GM19025 (cell line): ENCODE results near the gene CSTPP1.
"Not testable (repeated sequence)": the region's sequence is repeated elsewhere in the genome, so short reads cannot be mapped to it uniquely, and the experiment has no call there.

Experiments
- ATAC-seq: cut with Tn5 transposase; IDR thresholded peaks from one replicate; pipeline ENCODE4 v1.9.1; 2021; ENCODE audit warnings: mild to moderate bottlenecking, low read depth, moderate library complexity; ENCODE audit not compliant: unreplicated experiment

CSTPP1 gene

GRCh38 chr11:47186700-47187695 lies 250.4 kb downstream of the CSTPP1 start:
- no peak for ATAC-seq

- no peak for ATAC-seq
Observed at GRCh38 chr11:47187723-47188122, 251.2 kb downstream of the CSTPP1 start.

- ATAC-seq, result no peak
Observed at GRCh38 chr11:47188259-47188658, 251.7 kb downstream of the CSTPP1 start.

- ATAC-seq, result no peak
Observed at GRCh38 chr11:47189100-47189834, 252.7 kb downstream of the CSTPP1 start.

- ATAC-seq, result not testable (repeated sequence)
Observed at GRCh38 chr11:47191137-47191536, 254.6 kb downstream of the CSTPP1 start.

GRCh38 chr11:47192111-47192510 lies 255.6 kb downstream of the CSTPP1 start:
- ATAC-seq, result no peak

- not testable (repeated sequence) for ATAC-seq
Observed at GRCh38 chr11:47198161-47198560, 261.6 kb downstream of the CSTPP1 start.

- no peak for ATAC-seq
Observed at GRCh38 chr11:47201015-47201414, 264.5 kb downstream of the CSTPP1 start.

- no peak for ATAC-seq
Observed at GRCh38 chr11:47202576-47202975, 266.0 kb downstream of the CSTPP1 start.

- ATAC-seq, result no peak
Observed at GRCh38 chr11:47204637-47204989, 268.1 kb downstream of the CSTPP1 start.

- not testable (repeated sequence) for ATAC-seq
Observed at GRCh38 chr11:47206577-47206976, 270.0 kb downstream of the CSTPP1 start.

GRCh38 chr11:47207459-47207858 lies 270.9 kb downstream of the CSTPP1 start:
- ATAC-seq, result no peak

- ATAC-seq, result not testable (repeated sequence)
Observed at GRCh38 chr11:47208008-47208552, 271.5 kb downstream of the CSTPP1 start.

GRCh38 chr11:47208628-47209027 lies 272.1 kb downstream of the CSTPP1 start:
- no peak for ATAC-seq
